ENCODE data around the gene MRTFA. TPM values are rescaled to one million over a fixed set of nuclear protein-coding genes. Genes with fewer than 3 reads are reported as not detected.
"Not testable (repeated sequence)": the region's sequence is repeated elsewhere in the genome, so short reads cannot be mapped to it uniquely, and the experiment has no call there.

The MRTFA gene
- total RNA-seq, 1 donor from 2014 or later = 71.3 TPM

DNA sequence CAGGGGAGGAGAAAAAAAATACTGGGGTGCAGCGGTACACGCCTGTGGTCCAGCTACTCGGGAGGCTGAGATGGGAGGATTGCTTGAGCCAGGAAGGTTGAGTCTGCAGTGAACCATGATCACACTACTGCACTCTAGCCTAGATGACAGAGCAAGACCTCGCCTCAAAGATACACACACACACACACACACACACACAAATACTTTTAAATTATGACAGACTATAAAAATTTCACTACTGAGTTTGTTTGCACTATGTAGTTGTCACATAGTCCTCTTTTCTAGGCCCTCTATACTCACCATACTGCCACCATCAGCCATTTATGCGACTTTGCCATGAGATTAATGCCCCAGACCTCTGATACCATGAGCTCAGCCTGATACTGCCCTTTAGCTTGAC is 109.6 kb downstream of the MRTFA start:
- intact Hi-C loops (cut with micrococcal nuclease) = no loop called here

DNA sequence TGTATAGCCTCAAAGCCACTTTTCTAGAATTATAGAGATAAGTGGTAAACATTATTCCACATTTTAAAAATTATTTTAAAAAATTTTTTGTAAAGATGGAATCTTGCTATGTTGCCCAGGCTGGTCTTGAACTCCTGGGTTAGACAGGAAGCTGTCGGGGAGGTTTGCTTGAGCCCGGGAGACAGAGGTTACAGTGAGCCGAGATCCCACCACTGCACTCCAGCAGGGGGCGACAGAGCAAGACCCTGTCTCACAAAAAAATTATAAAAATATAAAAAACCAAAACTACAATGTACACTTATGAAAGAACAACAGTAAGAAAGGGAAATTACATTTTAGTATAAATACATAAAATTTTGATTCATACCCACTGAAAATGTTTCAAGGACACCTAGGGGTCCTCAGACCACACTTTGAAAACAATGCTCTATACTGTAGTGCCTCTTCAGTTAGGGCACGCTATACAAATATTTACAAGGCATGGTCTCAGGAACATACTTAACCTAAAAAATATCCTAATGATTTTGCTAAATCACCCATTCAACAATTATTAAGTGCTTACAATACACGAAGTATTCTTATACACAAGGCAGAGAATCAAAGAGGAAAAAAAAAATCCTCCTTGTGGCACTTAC is 111.2 kb downstream of the MRTFA start:
- intact Hi-C loops (cut with micrococcal nuclease) = loop anchor here (1.0 to 2.0 kb wide), 2 partner anchors 111 to 121 kb away; partner anchors contain the start of gene MRTFA

DNA sequence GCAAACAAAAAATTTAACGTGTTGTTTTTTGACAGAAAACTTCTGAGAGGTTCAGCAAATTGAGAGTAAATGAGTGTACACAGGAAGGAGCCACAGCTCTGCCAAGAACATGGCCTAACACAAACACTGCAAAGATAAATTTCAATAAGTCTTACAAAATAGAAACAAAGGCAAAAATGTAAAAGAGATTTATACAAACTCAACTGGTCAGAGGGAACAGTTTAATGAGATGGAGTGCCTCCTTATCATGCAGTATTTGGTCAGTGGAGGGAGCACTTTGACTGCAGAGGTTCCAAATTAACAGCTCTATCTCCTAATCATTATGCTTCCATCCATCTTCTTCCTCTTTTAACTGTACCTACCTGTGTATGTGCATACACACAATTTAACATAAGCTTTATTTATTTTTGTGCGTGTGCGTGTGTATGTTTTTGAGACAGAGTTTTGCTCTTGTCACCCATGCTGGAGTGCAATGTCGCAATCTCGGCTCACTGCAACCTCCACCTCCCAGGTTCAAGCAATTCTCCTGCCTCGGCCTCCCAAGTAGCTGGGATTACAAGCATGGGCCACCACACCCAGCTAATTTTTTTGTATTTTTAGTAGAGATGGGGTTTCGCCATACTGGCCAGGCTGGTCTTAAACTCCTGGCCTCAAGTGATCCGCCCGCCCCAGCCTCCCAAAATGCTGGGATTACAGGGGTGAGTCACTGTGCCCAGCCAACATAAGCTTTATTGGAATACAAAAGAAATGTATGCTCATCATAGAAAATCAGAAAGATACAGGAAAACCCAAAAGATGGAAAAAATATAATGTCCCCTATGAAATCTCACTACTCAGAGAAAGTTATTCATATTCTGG is 111.9 kb downstream of the MRTFA start:
- intact Hi-C loops (cut with micrococcal nuclease) = loop anchor here (1.0 to 2.0 kb wide), 2 partner anchors 112 to 122 kb away; partner anchors contain the start of gene MRTFA

DNA sequence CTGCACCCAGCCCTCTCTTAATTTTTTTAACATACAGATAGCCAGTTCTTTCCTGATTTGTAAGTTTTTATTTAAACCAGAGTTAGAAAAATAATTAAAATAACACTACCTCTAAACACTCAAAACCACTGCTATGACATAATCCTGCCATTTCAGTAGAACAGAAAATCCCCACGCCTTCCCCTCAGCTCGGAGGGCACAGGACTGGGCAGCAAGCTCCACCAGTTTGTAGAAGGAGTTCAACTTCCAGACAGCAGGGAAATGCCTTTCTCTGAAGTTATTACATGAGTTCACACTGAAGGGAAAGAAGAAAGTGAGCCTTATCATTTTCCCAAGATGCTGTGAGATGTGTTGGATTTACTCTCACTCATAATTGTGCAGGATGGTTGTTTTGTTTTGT is 114.4 kb downstream of the MRTFA start:
- intact Hi-C loops (cut with micrococcal nuclease) = no loop called here

DNA sequence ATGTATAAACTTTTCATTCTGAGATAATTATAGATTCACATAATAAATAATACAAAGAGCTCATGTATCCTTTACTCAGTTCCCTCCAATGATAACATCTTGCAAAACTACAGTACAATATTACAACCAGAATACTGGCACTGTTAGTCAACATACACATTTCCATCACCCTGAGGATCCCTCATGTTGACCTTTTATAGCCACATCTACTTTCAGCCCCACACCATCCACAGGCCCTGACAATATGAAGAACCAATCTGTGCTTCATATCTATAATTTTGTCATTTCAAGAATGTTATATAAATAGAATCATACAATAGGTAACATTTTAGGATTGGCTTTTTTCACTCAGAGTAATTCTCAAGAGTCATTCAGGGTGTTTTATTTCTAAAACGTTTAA is 115.5 kb downstream of the MRTFA start:
- intact Hi-C loops (cut with micrococcal nuclease) = no loop called here

DNA sequence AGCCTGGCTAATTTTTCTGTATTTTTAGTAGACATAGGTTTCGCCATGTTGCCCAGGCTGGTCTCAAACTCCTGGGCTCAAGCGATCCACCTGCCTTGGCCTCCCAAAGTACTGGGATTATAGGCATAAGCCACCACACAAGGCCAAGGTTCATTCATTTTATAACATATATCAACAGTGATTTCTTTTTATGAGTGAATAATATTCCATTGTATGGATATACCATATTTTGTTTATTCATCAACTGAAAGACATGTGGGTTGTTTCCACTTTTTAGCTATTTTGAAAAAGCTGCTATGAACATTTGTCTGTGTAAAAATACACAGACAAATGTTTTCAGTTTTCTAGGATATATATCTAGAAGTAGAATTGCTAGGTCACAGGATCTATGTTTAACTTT is 116.0 kb downstream of the MRTFA start:
- intact Hi-C loops (cut with micrococcal nuclease) = no loop called here

DNA sequence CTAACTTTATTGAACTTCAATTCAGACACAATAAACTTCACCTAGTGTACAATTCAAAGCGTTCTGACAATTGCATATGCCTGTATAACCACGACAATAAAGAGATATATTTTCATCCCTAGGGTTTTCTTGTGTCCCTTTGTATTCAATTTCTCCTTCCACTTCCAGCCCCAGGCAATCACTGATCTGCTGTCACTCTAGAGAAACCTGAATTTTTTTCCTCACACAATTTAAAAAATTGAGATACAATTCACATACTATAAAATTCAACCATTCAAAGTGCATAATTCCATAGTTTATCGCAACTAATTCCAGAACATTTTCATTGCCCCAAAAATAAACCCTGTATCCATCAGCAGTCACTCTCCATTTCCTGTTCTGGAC is 116.6 kb downstream of the MRTFA start:
- intact Hi-C loops (cut with micrococcal nuclease) = loop anchor here (2.0 kb wide), 1 partner anchor 13 kb away; no protein-coding TSS in a partner anchor

DNA sequence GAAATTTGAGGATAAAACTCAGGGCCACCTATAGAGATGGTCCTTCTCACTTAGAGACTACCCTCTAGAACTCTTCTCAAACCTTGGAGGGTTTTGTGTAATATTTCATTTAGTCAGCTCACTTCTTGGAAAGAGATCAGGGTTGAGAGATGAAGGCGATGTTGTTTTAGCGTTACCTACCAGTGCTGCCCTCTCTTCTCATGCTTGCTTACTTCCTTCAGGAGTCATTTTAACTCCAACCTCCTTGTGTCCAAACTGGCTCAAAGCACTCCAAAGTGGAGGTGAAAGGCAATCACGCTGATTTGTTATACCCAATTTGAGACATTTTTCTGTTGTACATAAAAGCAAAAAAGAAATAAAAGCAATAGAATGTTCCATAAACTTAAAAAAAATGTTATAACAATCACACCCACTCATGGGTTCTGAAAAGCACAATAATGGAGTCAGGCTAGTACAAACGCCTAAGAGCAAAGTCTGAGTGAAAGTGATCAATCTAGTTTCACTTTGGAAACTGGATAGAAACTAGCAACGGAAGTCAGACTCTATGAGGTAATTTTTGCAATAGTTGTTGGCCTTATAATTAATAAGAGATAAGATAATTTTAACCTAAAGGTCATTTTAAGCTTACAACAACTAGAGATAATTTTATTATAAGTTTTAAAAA is 117.1 kb downstream of the MRTFA start:
- intact Hi-C loops (cut with micrococcal nuclease) = loop anchor here (2.0 kb wide), 1 partner anchor 13 kb away; no protein-coding TSS in a partner anchor

DNA sequence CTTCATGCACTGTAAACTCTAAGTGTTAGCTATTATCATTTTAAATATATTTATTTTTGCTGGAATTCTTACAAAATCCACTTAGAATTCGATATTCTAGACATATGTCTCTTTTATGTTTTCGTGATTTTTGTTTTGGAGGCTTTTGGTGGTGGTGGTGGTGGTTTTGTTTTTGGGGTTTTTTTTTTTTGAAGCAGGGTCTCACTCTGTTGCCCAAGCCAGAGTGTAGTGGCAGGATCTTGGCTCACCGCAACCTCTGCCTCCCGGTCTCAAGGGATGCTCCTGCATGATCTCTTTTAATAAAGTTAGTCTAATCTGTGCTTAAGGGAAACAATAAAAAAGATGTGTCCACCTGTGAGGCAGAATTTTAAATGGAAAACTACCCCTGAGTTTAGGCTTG is 117.7 kb downstream of the MRTFA start:
- intact Hi-C loops (cut with micrococcal nuclease) = loop anchor here (2.0 kb wide), 1 partner anchor 14 kb away; no protein-coding TSS in a partner anchor

DNA sequence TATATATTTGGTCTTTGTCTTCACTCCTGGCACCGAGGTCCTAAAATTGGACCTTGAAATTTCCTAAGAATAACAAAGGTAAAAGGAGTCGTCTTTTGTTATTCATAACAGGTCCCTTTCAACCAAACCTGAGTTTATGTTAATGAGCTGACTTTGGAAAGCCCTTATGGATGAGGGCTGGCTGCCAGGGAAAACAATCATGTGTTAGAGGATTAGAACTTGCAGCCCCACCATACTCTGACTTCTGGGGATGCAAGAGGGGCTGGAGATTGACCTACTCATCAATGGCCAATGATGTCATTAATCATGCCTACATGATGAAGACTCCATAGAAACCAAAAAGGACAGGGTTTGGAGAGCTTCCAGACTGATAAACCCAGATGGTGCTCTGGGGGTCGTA is 118.9 kb downstream of the MRTFA start:
- intact Hi-C loops (cut with micrococcal nuclease) = loop anchor here (2.0 kb wide), 1 partner anchor 15 kb away; no protein-coding TSS in a partner anchor

DNA sequence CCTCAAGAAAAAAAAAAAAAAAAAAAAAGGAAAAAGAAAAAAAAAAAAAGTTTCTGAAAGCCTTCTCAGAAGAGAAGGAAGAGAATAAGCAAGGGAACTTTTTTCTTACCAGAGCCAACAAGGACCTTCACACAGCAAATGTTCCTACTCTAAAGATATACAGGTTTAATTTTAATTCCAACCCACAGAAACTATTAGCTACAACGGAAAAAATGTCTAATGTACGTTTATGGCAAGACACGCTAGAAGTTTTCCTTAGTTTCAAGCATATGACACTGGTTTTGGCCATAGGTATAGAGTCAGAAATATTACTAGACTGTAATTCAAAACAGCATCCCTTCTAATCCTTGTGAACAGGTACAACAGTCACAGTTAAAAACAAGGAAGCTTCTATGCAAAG is 120.1 kb downstream of the MRTFA start:
- intact Hi-C loops (cut with micrococcal nuclease) = no loop called here

DNA sequence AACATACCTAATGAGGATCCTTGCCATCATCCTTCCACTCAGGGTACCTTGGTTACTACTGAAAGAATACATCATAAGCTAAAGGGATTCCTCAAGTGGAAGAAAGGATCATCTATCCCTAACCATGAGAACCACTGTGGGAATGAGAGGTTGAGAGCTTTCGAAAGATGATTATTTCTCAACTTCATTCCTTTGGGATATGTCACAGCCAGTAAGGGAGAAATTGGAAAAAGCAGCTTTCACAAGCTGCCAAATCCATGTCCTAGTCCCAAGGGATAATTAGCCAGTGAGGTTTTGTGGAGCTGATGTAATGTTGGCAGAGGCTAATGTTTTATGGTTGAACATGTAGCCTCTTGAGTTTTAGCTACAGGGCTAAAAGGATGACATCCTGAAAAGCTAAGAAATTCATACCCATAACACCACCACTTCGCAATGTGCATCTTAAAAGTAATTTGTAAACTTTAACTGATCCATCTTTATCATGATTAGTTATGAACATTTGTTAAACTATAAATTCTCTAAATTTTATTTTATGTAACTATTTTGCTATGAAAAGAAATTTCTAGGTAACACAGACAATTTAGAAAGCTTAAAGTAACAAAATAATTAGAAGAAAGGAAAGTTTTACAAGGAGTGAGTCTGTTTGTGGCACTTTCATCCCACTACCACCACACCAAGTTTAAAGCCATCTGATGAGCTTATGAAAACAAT is 123.9 kb downstream of the MRTFA start:
- intact Hi-C loops (cut with micrococcal nuclease) = no loop called here

DNA sequence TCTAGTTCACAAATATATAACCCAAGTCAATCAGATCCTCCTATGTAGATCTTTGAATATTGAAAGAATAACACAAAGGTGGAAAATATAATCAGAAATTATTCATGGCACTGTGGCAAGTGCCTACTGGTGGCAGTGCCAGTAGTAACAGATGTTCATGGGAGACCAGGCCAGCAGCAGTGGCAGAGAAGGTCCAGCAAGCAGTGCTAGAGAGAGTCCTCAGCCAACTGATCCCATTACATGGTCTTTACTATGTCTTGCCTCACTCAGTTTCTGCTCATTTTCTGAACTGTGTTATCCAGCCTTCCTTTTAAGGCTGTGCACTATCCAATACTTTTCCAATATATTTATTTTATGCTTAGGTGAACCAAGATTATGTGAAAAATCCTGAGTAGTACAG is 124.9 kb downstream of the MRTFA start:
- intact Hi-C loops (cut with micrococcal nuclease) = no loop called here

DNA sequence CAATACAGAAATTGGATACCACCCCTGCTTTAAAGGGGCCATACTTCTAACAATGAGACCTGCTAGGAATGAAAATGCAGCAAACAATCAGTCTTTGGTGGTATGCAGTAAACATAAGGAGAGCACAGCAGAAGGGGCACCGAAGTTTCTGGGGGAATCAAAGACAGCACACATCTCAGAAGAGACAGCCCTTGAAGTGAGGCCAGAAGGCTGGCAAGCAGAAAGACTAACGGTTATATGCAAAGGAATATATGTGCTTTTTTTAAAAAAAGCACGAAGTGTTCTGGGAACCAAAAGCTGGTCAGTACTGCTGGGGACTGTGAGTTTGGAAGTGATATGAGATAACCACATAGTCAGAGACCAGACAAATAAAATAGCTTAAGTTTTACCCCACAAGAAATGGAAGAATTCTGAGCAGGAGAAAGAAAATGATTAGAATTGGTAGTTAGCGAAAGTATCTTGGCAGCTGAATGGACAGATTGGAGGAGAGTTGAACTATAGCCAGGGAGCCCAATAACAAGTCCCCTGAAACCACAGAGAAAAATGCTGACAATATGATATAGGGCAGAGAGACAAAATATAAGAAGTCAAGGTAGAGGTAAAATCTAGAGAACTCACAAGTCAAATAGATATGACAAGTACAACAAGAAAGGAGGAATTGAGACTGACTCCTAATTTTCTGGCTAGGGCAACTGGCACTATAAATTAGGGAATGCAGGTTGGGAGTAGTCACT is 125.7 kb downstream of the MRTFA start:
- intact Hi-C loops (cut with micrococcal nuclease) = no loop called here

DNA sequence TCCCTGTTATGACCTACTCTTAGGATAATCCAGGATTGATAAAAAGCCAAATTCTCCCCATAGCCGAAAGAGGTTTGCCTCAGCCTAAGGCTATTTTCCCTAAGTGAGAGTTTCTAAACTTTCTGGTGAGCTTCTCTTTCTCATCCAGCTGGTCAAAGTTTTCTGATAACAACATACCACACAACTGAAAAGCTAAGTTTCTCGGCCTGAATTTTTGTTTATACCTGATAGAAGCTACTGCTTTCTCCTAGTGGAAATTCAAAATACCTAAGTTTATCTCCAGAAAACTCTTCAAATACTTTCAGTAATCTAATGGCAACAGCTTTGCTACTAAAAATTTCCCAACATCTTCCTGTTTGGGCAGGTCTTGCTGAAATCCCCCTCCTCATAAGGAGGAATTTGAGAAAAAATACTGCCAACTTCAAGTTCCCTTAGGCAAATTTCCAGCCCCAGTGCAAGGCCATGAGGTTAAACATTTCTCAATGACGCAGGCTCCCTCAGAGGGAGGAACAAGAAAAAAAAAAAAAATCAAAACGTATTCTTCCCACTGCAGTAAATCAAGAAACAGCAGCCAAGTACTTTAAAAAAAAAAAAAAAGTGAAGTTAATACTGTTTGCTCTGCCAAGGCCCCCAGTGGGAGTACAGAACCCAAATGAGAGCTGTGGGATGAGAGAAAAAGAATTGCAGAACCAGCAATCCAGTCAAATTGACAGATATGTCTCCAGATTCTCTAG is 127.0 kb downstream of the MRTFA start:
- intact Hi-C loops (cut with micrococcal nuclease) = no loop called here

DNA sequence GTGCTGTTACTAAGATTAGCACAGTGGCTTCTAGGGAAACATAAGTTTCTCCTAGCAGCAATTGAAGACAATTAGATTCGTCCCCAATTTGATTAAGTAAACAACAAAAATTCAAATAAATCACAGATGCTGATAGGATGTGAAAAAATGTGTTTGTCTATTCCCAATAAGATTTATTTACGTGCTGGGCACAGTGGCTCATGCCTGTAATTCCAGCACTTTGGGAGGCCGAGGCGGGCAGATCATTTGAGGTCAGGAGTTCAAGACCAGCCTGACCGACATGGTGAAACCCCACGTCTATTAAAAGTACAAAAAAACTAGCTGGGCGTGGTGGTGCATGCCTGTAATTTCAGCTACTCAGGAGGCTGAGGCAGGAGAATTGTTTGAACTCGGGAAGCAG is 128.5 kb downstream of the MRTFA start:
- intact Hi-C loops (cut with micrococcal nuclease) = not testable (repeated sequence)

DNA sequence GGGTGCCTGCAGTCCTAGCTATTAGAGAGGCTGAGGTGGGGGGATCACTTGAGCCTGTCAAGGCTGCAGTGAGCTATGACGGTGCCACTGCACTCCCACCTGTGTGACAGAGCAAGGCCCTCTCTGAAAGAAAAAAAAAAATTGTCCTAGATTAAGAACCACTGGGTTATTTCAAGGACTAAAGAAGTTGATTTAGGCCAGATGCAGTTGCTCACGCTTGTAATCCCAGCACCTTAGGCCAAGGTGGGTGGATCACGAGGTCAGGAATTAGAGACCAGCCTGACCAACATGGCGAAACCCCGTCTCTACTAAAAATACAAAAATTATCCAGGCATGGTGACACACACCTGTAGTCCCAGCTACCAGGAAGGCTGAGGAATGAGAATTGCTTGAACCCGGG is 129.0 kb downstream of the MRTFA start:
- intact Hi-C loops (cut with micrococcal nuclease) = no loop called here

DNA sequence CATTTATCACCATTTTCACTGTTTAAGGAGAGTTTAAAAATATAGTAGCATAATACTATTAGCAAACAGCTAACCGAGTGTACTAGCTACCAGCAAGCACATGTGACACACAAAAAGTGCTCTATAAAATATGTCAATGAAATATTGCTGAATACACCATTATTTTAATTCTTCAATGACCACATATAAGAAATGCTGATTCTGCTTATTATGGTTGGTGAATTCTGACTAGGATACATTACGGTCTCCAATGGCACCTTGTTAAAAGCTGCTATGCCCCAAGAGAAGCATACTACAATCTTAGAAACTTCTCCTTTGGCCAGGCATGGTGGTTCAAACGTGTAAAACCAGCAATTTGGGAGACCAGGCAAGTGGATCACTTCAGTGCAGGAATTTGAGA is 129.8 kb downstream of the MRTFA start:
- intact Hi-C loops (cut with micrococcal nuclease) = no loop called here

DNA sequence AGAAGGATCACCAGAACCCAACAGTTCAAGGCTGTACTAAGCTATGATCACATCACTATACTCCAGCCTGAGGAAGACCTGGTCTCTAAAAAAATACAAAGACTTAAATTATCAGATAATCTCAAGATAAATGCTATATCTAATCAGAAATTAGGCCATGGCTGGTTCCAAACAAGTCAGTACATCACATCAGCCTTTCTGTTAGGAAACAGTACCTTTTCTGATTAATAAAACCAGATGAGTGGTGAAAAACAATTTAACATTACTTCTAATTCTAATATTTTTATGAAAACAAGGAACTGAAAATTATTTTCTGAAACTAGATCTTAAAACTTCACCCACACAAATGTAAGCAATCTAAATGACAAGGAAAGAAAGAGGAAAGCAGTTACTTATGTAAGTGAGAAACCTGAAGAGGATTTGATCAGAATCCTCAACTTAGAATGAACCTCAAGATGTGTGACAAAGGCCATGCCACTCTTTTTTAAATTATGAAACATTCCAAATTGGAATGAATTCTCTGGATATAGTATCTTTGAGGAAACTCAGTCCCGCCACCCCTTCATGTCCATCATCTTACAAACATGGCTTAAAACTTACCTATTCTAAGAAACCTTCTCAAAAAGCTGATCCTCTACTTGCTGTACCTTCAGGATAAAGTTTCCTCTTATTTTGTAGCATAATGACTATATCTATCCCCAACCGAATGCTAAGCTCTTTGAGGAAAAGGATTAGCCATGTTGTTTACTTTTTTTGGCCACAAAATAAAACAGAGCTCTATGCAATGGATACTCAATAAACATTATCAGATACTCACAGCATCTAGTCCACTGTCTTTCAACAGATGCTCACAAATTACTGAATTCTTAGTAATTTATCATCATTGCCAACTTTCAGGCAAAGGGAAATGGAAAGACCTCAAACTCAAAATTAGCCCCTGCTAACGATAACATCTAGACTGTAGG is 132.0 kb downstream of the MRTFA start:
- intact Hi-C loops (cut with micrococcal nuclease) = no loop called here

All from T-helper 2 cell treated with Interferon-gamma antibody and Interleukin-4, amounts not matched to agents 100 ng/mL and 5 ng/mL, for 36 hours (primary cell).